T-helper 1 cell (primary cell): Measurements from ENCODE around the gene LIN7C.
"Not testable (repeated sequence)": the region's sequence is repeated elsewhere in the genome, so short reads cannot be mapped to it uniquely, and the experiment has no call there.

Experiments used
- DNase-seq, 5 donors: peaks; one replicate each; pipeline ENCODE4 v3.0.0-alpha.2; 2012 to 2020

Gene LIN7C

GRCh38 chr11:27468995-27469695, 37.4 kb downstream of the LIN7C start:
- DNase-seq, result no peak

GRCh38 chr11:27468209-27468994, 38.2 kb downstream of the LIN7C start:
- no peak for DNase-seq

- DNase-seq, result no peak
Measured at GRCh38 chr11:27467181-27467913, 39.2 kb downstream of the LIN7C start.

- DNase-seq, result no peak
Measured at GRCh38 chr11:27466363-27466762, 40.2 kb downstream of the LIN7C start.

GRCh38 chr11:27465629-27466028, 40.9 kb downstream of the LIN7C start:
- no peak for DNase-seq

GRCh38 chr11:27464909-27465308, 41.7 kb downstream of the LIN7C start:
- no peak for DNase-seq

- DNase-seq, result no peak
Measured at GRCh38 chr11:27464289-27464696, 42.3 kb downstream of the LIN7C start.

GRCh38 chr11:27462543-27462942, 44.0 kb downstream of the LIN7C start:
- no peak for DNase-seq

- no peak for DNase-seq
Measured at GRCh38 chr11:27460158-27460978, 46.2 kb downstream of the LIN7C start.

GRCh38 chr11:27459191-27459590, 47.4 kb downstream of the LIN7C start:
- no peak for DNase-seq

- no peak for DNase-seq
Measured at GRCh38 chr11:27458182-27458581, 48.4 kb downstream of the LIN7C start.

GRCh38 chr11:27456795-27457329, 49.7 kb downstream of the LIN7C start:
- DNase-seq, result no peak

- DNase-seq, result no peak
Measured at GRCh38 chr11:27456140-27456794, 50.3 kb downstream of the LIN7C start.

GRCh38 chr11:27455667-27456066, 50.9 kb downstream of the LIN7C start:
- no peak for DNase-seq

GRCh38 chr11:27453701-27454100, 52.9 kb downstream of the LIN7C start:
- DNase-seq, result no peak

- DNase-seq, result no peak
Measured at GRCh38 chr11:27452147-27452546, 54.4 kb downstream of the LIN7C start.

GRCh38 chr11:27451244-27451965, 55.2 kb downstream of the LIN7C start:
- no peak for DNase-seq

- DNase-seq, result not testable (repeated sequence)
Measured at GRCh38 chr11:27448184-27448540, 58.4 kb downstream of the LIN7C start.

GRCh38 chr11:27447288-27448183, 59.0 kb downstream of the LIN7C start:
- DNase-seq, result no peak

GRCh38 chr11:27445625-27446024, 60.9 kb downstream of the LIN7C start:
- no peak for DNase-seq
